Pancreas (tissue), 10 donors: Measurements from ENCODE around the gene KCNK7. TPM values are rescaled to one million over a fixed set of nuclear protein-coding genes. Genes with fewer than 3 reads are reported as not detected.

Experiments used
- ATAC-seq, 4 donors: fragments of 200-7000 bp; cut with Tn5 transposase; one replicate each; pipeline versions ENCODE4 v1.8.0 to v1.9.1; 2020; ENCODE audit warnings: mild to moderate bottlenecking in 4 of 4, moderate library complexity in 4 of 4
- DNase-seq, 6 donors: peaks; one replicate each; pipeline ENCODE4 v3.0.0-alpha.2; 2020
- FAIRE-seq: peaks from 2 replicates; lab custom pipeline; 2012; peaks lifted over from hg19 to GRCh38; lab: Jason Lieb, UNC
- H3K27ac ChIP-seq, 4 donors: fragments of 200-600 bp; sonication (generic); 1 replicate in 3 of 4; 2 replicates in 1 of 4; pipeline versions ENCODE4 v1.5.0 to v1.8.0; 2020
- H3K27me3 ChIP-seq, 4 donors: fragments of 200-600 bp; one replicate each; pipeline ENCODE4 v1.8.0; 2021
- H3K36me3 ChIP-seq, 3 donors: fragments of 200-600 bp; sonication (generic) in 1 of 3; one replicate each; pipeline versions ENCODE4 v1.5.0 to v1.8.0; 2020 to 2021
- H3K4me1 ChIP-seq, 3 donors: fragments of 200-600 bp; one replicate each; pipeline ENCODE4 v1.8.0; 2021
- H3K4me3 ChIP-seq, 4 donors: fragments of 200-600 bp; sonication (generic) in 2 of 4; one replicate each; pipeline versions ENCODE4 v1.5.0 to v1.8.0; 2020 to 2021
- H3K9me3 ChIP-seq, 4 donors: fragments of 200-600 bp; one replicate each; pipeline ENCODE4 v1.8.0; 2021
- CTCF ChIP-seq, 4 donors: fragments of 200-600 bp; sonication (generic) in 3 of 4; IDR thresholded peaks; one replicate each; pipeline versions ENCODE4 v1.5.0 to v1.8.0; 2021; ENCODE audit warnings: antibody characterized with exemption in 4 of 4
- WGBS, 2 donors: extraction: QIAGEN DNeasy Blood & Tissue Kit; methylation state at CpG; one replicate each; pipeline ENCODE4 v1.1.7; 2013; 5-methylcytosine and 5-hydroxymethylcytosine counted together
- intact Hi-C, 3 donors: fragments of 100-400 bp; cut with DNase I; formaldehyde crosslinking; loops; one replicate each; pipeline versions ENCODE4 v1.11.1 to v1.14.2; 2022
- polyA plus RNA-seq, 2 donors: library from polyadenylated mRNA; stranded (reverse); fragments of 200-250 nt; gene quantifications; one replicate each; pipeline ENCODE4 v1.2.3, GENCODE V29; 2013
- total RNA-seq, 6 donors: library from RNA; stranded (reverse); fragmentation: NEBNext Ultra II Directional in 4 of 6; extraction: Animal tissue kit (Norgen Biotek cat#: 25700) in 4 of 6; gene quantifications; one replicate each; pipeline versions ENCODE4 v1.2.1 to v1.2.4, GENCODE V29; 2021 to 2023
- donor health status: healthy with polysubstance abuse.
- donor health status: DM: no; HTN: no; CAD: no; lungs with moderate emphysema.
- donor health status: DM: no; HTN: no; CAD: no.
- donor health status: control.
- donor health status: control.
- donor health status: Bipolar disorder and iron deficiency.
- donor health status: DM: yes; HTN: yes; CAD: no.
- donor health status: DM: no; HTN: no; CAD: no.
- donor health status: DM: no; HTN: no; CAD: no.
- donor health status: DM: yes; HTN: yes; CAD: no.

The KCNK7 gene
- total and polyA plus RNA-seq, 8 donors, result 0.19 to 1.6 (median 0.84) TPM; not detected in 3

GRCh38 chr11:65583589-65583988 lies 12.0 kb downstream of the KCNK7 start:
- no peak for TF ChIP-seq CTCF (IDR thresholded peaks at IDR 0.05)
- H3K36me3 ChIP-seq, result no peaks in the 10 kb centered on the region
- no peak for DNase-seq
- no peak for FAIRE-seq
- no peak overlapping the region for H3K27ac ChIP-seq
- intact Hi-C loops, result loop anchor here in 1 of 3 donors (10.0 kb wide), 1 partner anchor 49 kb away; no protein-coding TSS in a partner anchor
- no peak for ATAC-seq
- H3K4me1 ChIP-seq, result no peaks in the 10 kb centered on the region
- H3K4me3 ChIP-seq, result no peak overlapping the region
- WGBS, 2 donors, result 92 to 97% methylated on average over 7 to 10 of the region's 10 CpGs
- H3K9me3 ChIP-seq, result no peaks in the 10 kb centered on the region
- no peaks in the 10 kb centered on the region for H3K27me3 ChIP-seq

- DNase-seq (no peak), ATAC-seq (no peak), FAIRE-seq (no peak)
- intact Hi-C loops, result loop anchor here in 1 of 3 donors (10.0 kb wide), 1 partner anchor 47 kb away; no protein-coding TSS in a partner anchor
- WGBS, 2 donors, result 73 to 85% methylated on average over 3 of the region's 3 CpGs
- Histone ChIP-seq H3K4me3 (no peak overlapping the region), H3K9me3 (no peaks in the 10 kb centered on the region), H3K27me3 (no peaks in the 10 kb centered on the region), H3K4me1 (no peaks in the 10 kb centered on the region), H3K27ac (no peak overlapping the region), H3K36me3 (no peaks in the 10 kb centered on the region)
- TF ChIP-seq CTCF (IDR thresholded peaks at IDR 0.05), result no peak
These were observed 13.7 kb downstream of the KCNK7 start for GRCh38 chr11:65581928-65582327.

GRCh38 chr11:65580756-65581155 lies 14.8 kb downstream of the KCNK7 start:
- Histone ChIP-seq H3K36me3 (no peaks in the 10 kb centered on the region), H3K4me3 (no peak overlapping the region), H3K4me1 (peaks cover 0 to 4% (median 0%) of the 10 kb centered on the region in 3 donors), H3K27me3 (no peaks in the 10 kb centered on the region), H3K27ac (no peak overlapping the region), H3K9me3 (no peaks in the 10 kb centered on the region)
- no peak for TF ChIP-seq CTCF (IDR thresholded peaks at IDR 0.05)
- no peak for FAIRE-seq
- no peak for DNase-seq
- intact Hi-C loops, result loop anchor here in 1 of 3 donors (10.0 kb wide), 1 partner anchor 46 kb away; no protein-coding TSS in a partner anchor
- 91 to 99% methylated on average over 8 of the region's 8 CpGs for WGBS, 2 donors
- ATAC-seq, result no peak

GRCh38 chr11:65580031-65580692 lies 15.4 kb downstream of the KCNK7 start:
- ATAC-seq, result no peak
- intact Hi-C loops, result loop anchor here in 1 of 3 donors (10.0 kb wide), 1 partner anchor 45 kb away; no protein-coding TSS in a partner anchor
- H3K27me3 ChIP-seq, result no peaks in the 10 kb centered on the region
- DNase-seq, result no peak
- H3K9me3 ChIP-seq, result no peaks in the 10 kb centered on the region
- FAIRE-seq, result no peak
- TF ChIP-seq CTCF (IDR thresholded peaks at IDR 0.05), result no peak
- H3K4me3 ChIP-seq, result no peak overlapping the region
- H3K36me3 ChIP-seq, result no peaks in the 10 kb centered on the region
- WGBS, 2 donors, result 90 to 94% methylated on average over 16 to 19 of the region's 19 CpGs
- H3K27ac ChIP-seq, result no peak overlapping the region
- peaks cover 0 to 9% (median 0%) of the 10 kb centered on the region in 3 donors for H3K4me1 ChIP-seq

GRCh38 chr11:65579291-65579690 lies 16.3 kb downstream of the KCNK7 start:
- H3K9me3 ChIP-seq, result no peaks in the 10 kb centered on the region
- no peak overlapping the region for H3K27ac ChIP-seq
- H3K27me3 ChIP-seq, result no peaks in the 10 kb centered on the region
- no peak for ATAC-seq
- H3K36me3 ChIP-seq, result no peaks in the 10 kb centered on the region
- DNase-seq, result no peak
- intact Hi-C loops, result no loop called here
- no peak for FAIRE-seq
- peaks cover 0 to 10% (median 0%) of the 10 kb centered on the region in 3 donors for H3K4me1 ChIP-seq
- no peak for TF ChIP-seq CTCF (IDR thresholded peaks at IDR 0.05)
- H3K4me3 ChIP-seq, result no peak overlapping the region
- 83 to 94% methylated on average over 4 of the region's 4 CpGs for WGBS, 2 donors
